Stimulated activated CD4-positive, alpha-beta T cell treated with anti-CD3 and anti-CD28 coated beads, Interleukin-4, amount 100 ng/mL, for 24 hours (primary cell): ENCODE measurements around the gene SERINC1.
"Not testable (repeated sequence)": the region's sequence is repeated elsewhere in the genome, so short reads cannot be mapped to it uniquely, and the experiment has no call there.

ENCODE experiments used
- DNase-seq: peaks from one replicate; pipeline ENCODE4 v3.0.0-alpha.2; 2020

The SERINC1 gene

GRCh38 chr6:122471107-122472021 lies at the start of gene SERINC1:
Gene SERINC1 (minus strand): TSS chr6:122471807. CDS start chr6:122471737, 70 bp downstream.
- peak; percentile 93 for DNase-seq

GRCh38 chr6:122511193-122511924 lies 39.8 kb upstream of the SERINC1 start:
- DNase-seq, result no peak

- DNase-seq, result not testable (repeated sequence)
Measured at GRCh38 chr6:122505170-122505569, 33.6 kb upstream of the SERINC1 start.

DNA sequence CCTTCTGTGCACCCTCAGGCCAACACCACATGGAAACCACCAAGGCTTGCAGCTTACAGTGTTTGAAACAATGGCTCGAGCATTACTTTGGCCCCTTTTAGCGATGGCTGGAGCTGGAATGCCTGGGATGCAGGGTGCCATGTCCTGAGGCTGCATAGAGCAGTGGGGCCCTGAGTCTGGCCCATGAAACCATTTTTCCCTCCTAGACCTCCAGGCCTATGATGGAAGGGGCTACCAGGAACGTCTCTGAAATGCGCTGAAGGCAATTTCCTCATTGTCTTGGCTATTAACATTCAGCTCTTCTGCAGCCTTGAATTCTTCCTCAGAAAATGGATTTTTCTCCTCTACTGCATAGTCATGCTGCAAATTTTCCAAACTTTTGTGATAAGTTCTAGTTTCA lies 29.9 kb upstream of the SERINC1 start:
- DNase-seq, result no peak

GRCh38 chr6:122495612-122496011 lies 24.0 kb upstream of the SERINC1 start:
- DNase-seq, result no peak

DNA sequence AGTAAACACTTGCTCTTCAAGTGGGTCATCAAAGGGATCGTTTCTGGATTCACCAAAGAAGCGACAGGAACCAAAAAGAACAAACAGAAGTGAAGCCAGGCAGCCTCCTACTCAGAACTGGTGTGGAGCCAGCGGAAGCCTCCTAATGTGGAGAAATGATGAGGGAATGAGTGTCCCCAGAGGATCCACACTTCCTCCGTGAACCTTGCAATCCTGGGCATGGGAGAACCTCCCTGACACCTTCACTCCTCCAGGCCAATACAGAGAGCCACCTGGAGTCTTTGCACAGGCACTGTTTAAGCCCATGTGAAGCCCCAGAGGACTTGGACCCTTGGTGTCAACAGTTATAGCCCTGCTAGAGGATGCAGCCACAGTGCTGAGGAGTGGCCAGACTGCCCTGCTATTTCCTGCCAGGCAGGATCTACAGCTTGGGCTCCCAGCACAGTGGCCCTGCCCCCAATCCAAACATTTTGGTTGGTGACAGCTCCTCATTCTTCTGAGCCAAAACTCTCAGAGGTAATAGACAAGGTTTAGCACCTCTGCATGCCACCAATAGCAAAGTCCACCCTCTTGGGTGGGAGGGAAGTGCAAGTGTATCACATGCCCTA lies 23.2 kb upstream of the SERINC1 start:
- no peak for DNase-seq

DNA sequence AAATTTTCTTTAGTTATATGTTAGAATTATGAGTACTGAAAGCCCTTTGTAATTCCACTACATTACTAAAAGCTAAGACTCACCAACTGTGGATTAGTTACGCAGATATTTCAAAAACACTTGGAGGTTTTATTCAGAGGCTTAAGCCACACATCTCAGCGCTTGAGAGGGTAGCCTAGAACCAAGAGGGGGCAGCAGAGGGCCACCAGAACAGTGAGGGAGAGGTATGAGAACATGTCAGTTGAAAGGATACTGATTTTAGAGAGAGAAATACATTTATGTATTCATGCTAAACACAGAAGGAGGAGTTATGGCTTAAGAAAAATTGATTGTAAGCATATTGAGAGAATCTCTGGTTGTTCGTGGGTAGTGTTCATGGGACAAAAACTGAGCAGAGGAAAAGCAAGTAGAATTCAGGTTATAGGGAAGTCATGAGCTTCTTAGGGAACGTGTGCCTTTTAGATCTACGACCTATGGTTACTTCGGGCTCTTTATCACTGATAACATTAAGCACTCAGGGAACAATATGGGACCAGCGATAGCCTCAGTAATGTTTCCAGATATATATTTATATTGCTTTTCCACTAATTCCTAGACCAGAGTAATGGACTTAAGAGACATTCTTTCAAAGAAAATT lies 20.4 kb upstream of the SERINC1 start:
- DNase-seq, result peak; percentile 73

GRCh38 chr6:122490607-122491006 lies 19.0 kb upstream of the SERINC1 start:
- no peak for DNase-seq

- no peak for DNase-seq
Measured at GRCh38 chr6:122484760-122485159, 13.2 kb upstream of the SERINC1 start.

- no peak for DNase-seq
Measured at GRCh38 chr6:122482750-122483080, 11.1 kb upstream of the SERINC1 start.

- no peak for DNase-seq
Measured at GRCh38 chr6:122476131-122476530, 4.5 kb upstream of the SERINC1 start.

GRCh38 chr6:122472022-122472340 lies 374 bp upstream of the SERINC1 start:
- no peak for DNase-seq

DNA sequence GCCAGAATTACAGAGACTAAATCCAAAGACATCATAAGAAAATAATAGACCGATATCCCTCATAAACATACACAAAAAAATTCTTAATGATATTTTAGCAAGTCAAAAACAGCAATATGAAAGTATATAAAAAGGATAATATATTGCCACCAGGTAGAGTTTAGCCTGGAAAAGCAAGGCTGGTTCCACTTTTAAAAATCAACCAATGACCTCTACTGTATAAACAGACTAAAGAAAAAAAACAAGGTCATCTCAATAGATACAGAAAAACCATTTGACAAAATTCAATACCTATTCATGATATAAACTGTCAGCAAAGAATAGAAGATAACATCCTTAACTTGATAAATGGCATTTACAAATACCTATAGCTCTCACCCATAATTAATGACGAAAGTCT lies 9.7 kb downstream of the SERINC1 start:
- no peak for DNase-seq

DNA sequence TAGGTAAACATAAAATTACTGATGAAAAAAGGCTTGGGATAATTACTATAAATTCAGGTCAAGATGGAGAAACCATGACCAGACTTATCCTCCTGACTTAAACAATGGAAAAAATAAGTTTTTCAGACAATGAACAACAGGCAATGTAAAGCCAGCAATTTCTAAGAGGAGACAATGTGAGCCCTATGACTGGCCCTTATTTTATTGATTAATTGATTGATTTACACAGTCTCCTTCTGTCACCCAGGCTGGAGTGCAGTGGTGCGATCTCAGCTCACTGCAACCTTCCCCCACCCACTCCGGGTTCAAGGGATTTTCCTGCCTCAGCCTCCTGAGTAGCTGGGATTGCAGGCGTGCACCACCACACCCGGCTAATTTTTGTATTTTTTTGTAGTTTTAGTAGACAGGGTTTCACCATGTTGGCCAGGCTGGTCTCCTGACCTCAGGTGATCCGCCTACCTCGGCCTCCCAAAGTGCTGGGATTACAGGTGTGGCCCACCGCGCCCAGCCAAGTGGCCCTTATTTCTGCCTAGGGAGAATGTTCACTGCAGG lies 11.7 kb downstream of the SERINC1 start:
- not testable (repeated sequence) for DNase-seq

DNA sequence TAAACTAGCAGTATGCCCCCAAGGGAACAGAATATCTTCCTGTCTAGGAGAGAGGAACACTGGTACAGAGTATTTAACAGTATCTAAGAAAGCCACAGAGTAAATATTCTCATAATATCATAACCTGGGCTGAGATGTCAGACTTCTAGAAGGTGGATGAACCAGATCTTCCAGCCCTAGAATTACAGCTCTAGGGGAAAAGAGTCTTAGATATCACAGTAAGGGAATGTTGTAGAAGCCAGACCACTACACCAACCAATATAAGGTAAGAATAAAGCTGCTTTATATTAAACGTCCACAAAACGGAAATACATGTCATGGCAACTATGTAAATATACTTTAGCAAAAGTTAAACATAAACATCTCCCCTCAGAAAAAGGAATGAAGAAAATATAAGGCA lies 12.4 kb downstream of the SERINC1 start:
- no peak for DNase-seq

GRCh38 chr6:122458087-122458486 lies 13.5 kb downstream of the SERINC1 start:
- no peak for DNase-seq

GRCh38 chr6:122455116-122455515 lies 16.5 kb downstream of the SERINC1 start:
- not testable (repeated sequence) for DNase-seq

- DNase-seq, result no peak
Measured at GRCh38 chr6:122454673-122455072, 16.9 kb downstream of the SERINC1 start.

DNA sequence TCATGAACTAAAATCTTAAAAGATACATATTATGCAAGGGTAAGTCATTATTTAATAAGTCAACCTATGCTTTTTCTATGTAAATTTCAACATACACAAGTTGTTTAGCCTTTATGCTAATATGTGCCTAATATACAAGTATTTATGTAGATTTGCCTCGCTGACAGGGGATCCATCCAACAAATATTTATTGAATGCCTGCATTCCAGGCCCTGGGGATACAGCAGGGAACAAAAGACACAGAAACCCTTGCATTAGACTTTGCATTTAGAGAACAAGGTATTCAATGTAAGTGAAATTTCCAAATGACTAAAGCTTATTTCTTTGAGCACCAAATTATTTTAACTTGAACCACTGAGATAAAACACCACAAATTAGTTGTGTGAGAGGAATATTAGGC lies 19.1 kb downstream of the SERINC1 start:
- DNase-seq, result no peak

- no peak for DNase-seq
Measured at GRCh38 chr6:122449069-122449468, 22.5 kb downstream of the SERINC1 start.

DNA sequence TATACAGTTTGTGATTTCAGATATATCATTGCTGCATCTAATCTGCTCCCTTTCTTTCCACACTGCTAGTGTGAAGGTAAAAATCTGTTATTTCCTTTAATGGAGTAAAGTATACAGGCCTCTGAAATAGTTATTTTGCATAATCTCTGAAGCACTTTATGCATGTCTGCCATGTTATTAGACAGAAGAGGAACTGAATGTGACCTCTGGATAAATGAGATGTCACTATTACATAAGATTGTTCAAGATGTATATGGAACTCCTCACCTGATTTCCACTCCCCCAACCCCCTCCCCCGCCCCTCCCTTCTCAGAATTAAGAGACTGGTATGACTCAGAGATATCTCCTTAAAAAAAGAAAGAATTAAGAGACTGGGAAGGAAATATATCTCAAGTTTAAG lies 26.3 kb downstream of the SERINC1 start:
- DNase-seq, result no peak

- no peak for DNase-seq
Measured at GRCh38 chr6:122438975-122439374, 32.6 kb downstream of the SERINC1 start.

DNA sequence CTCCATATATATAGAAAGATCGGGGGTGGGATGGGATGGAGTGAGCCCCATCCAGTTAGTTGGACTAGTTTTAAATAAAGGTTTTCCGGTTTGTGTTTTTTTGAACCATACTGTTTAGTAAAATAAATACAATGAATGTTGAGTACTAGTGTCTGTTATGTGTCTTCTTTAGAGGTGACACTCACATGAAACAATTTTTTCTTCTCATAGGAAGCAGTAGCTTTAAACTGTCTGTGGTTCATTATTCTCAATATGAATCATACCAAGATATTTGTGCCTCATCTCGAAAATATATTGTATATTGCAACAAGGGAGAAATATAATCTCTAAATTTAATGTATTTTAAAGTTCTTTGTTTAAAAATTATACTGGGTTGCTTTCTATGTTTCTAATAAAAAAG lies 38.8 kb downstream of the SERINC1 start:
- no peak for DNase-seq
